Breast epithelium (tissue), 3 donors: ENCODE results near the gene AOX1.

Experiments
- CTCF ChIP-seq, 3 donors: fragments of 450-650 bp; IDR thresholded peaks; one replicate each; pipeline ENCODE4 v1.5.1; 2016 to 2017; ENCODE audit warnings: antibody characterized with exemption in 3 of 3, mild to moderate bottlenecking in 3 of 3, moderate library complexity in 3 of 3
- POLR2AphosphoS5 ChIP-seq, 3 donors: sonication (generic); formaldehyde crosslinking; IDR thresholded peaks; one replicate each; pipeline ENCODE4 v1.6.1; 2017; ENCODE audit warnings: antibody characterized with exemption in 3 of 3

GRCh38 chr2:200602584-200602983 lies 16.8 kb downstream of the AOX1 start:
- no peak for TF ChIP-seq POLR2AphosphoS5 (IDR thresholded peaks at IDR 0.05)
- TF ChIP-seq CTCF (IDR thresholded peaks at IDR 0.05), result no peak
